WTC11 (cell line): ENCODE results near the gene CS. TPM values are rescaled to one million over a fixed set of nuclear protein-coding genes. Genes with fewer than 3 reads are reported as not detected.

ENCODE experiments used
- ATAC-seq: fragments of 200-7000 bp; cut with Tn5 transposase; 2 replicates; pipeline ENCODE4 v1.10.0; 2021; ENCODE audit warnings: mild to moderate bottlenecking, moderate library complexity
- CTCF ChIA-PET: fragments of 300-600 bp; sonication (Branson Sonifier 250); formaldehyde crosslinking; loops from one replicate; lab custom pipeline; 2021; ENCODE audit warnings: antibody characterized with exemption; lab: Charles Lee
- POLR2A ChIA-PET: fragments of 350-600 bp; sonication (Branson Sonifier 250); formaldehyde crosslinking; loops from one replicate; lab custom pipeline; 2021; ENCODE audit warnings: antibody characterized with exemption; lab: Charles Lee
- DNase-seq: peaks from one replicate; pipeline ENCODE4 v3.0.0; 2021; ENCODE audit warnings: low spot score
- H3K27ac Mint-ChIP-seq: 2 replicates; pipeline ENCODE4 v1.8.0; 2021; ENCODE audit warnings: mixed read lengths
- H3K27me3 Mint-ChIP-seq: 2 replicates; pipeline ENCODE4 v1.8.0; 2021; ENCODE audit warnings: low read depth, mild to moderate bottlenecking, moderate library complexity, mixed read lengths
- H3K36me3 Mint-ChIP-seq: 2 replicates; pipeline ENCODE4 v1.8.0; 2021; ENCODE audit warnings: mixed read lengths
- H3K4me1 Mint-ChIP-seq: 2 replicates; pipeline ENCODE4 v1.8.0; 2022; ENCODE audit warnings: mixed read lengths
- H3K4me3 Mint-ChIP-seq: 2 replicates; pipeline ENCODE4 v1.8.0; 2021; ENCODE audit warnings: mild to moderate bottlenecking, moderate library complexity, mixed read lengths
- H3K9me3 Mint-ChIP-seq: 2 replicates; pipeline ENCODE4 v1.8.0; 2021; ENCODE audit warnings: mixed read lengths
- ARID4B ChIP-seq: sonication (generic); formaldehyde crosslinking; IDR thresholded peaks from 2 replicates; pipeline ENCODE4 v1.8.0; 2023; ENCODE audit warnings: missing genetic modification reagents, mild to moderate bottlenecking, borderline replicate concordance
- CBFB ChIP-seq: sonication (generic); formaldehyde crosslinking; IDR thresholded peaks from 2 replicates; pipeline ENCODE4 v1.8.1; 2022; ENCODE audit warnings: mild to moderate bottlenecking, low read depth, missing genetic modification reagents
- CREM ChIP-seq: sonication (generic); formaldehyde crosslinking; IDR thresholded peaks from 2 replicates; pipeline ENCODE4 v1.8.1; 2022; ENCODE audit warnings: mild to moderate bottlenecking, missing genetic modification reagents, moderate library complexity
- E2F1 ChIP-seq: sonication (generic); formaldehyde crosslinking; IDR thresholded peaks from 2 replicates; pipeline ENCODE4 v1.8.0; 2022; ENCODE audit warnings: mild to moderate bottlenecking, missing genetic modification reagents
- ELF4 ChIP-seq: sonication (generic); formaldehyde crosslinking; IDR thresholded peaks from 2 replicates; pipeline ENCODE4 v1.8.1; 2022; ENCODE audit warnings: low read depth, mild to moderate bottlenecking, moderate library complexity, missing genetic modification reagents
- EMX1 ChIP-seq: fragments of 250-450 bp; sonication (Bioruptor Pico); IDR thresholded peaks from 2 replicates; pipeline ENCODE4 v1.8.0; 2021; ENCODE audit warnings: mild to moderate bottlenecking
- FOXK1 ChIP-seq: sonication (generic); formaldehyde crosslinking; IDR thresholded peaks from 2 replicates; pipeline ENCODE4 v1.8.0; 2022; ENCODE audit warnings: mild to moderate bottlenecking, moderate library complexity, missing genetic modification reagents
- GABPB1 ChIP-seq: sonication (generic); formaldehyde crosslinking; IDR thresholded peaks from 2 replicates; pipeline ENCODE4 v1.8.1; 2023; ENCODE audit warnings: mild to moderate bottlenecking, missing genetic modification reagents
- GTF2I ChIP-seq: fragments of 250-450 bp; sonication (Bioruptor Pico); conservative IDR thresholded peaks from 2 replicates; pipeline ENCODE4 v1.4.0; 2021; ENCODE audit warnings: mild to moderate bottlenecking
- IRF2 ChIP-seq: sonication (generic); formaldehyde crosslinking; IDR thresholded peaks from 2 replicates; pipeline ENCODE4 v1.8.0; 2022; ENCODE audit warnings: low read depth, missing genetic modification reagents, borderline replicate concordance
- JUN ChIP-seq: sonication (generic); formaldehyde crosslinking; IDR thresholded peaks from 2 replicates; pipeline ENCODE4 v1.8.0; 2023; ENCODE audit warnings: mild to moderate bottlenecking, missing genetic modification reagents
- KAT7 ChIP-seq: sonication (generic); formaldehyde crosslinking; IDR thresholded peaks from 2 replicates; pipeline ENCODE4 v1.8.1; 2023; ENCODE audit warnings: missing genetic modification reagents, mild to moderate bottlenecking, borderline replicate concordance
- NFE2L1 ChIP-seq: sonication (generic); formaldehyde crosslinking; IDR thresholded peaks from 2 replicates; pipeline ENCODE4 v1.8.1; 2023; ENCODE audit warnings: missing genetic modification reagents
- NR1H2 ChIP-seq: sonication (generic); formaldehyde crosslinking; IDR thresholded peaks from 2 replicates; pipeline ENCODE4 v1.9.0; 2021; ENCODE audit warnings: mild to moderate bottlenecking, moderate library complexity, missing genetic modification reagents
- NR2C2 ChIP-seq: sonication (generic); formaldehyde crosslinking; IDR thresholded peaks from 2 replicates; pipeline ENCODE4 v1.8.0; 2022; ENCODE audit warnings: mild to moderate bottlenecking, missing genetic modification reagents
- PREB ChIP-seq: sonication (generic); formaldehyde crosslinking; IDR thresholded peaks from 2 replicates; pipeline ENCODE4 v1.8.1; 2022; ENCODE audit warnings: mild to moderate bottlenecking, missing genetic modification reagents, moderate library complexity, borderline replicate concordance
- RELA ChIP-seq: sonication (generic); formaldehyde crosslinking; IDR thresholded peaks from 2 replicates; pipeline ENCODE4 v1.8.1; 2022; ENCODE audit warnings: missing genetic modification reagents, mild to moderate bottlenecking, borderline replicate concordance
- SOX15 ChIP-seq: fragments of 250-450 bp; sonication (Bioruptor Pico); IDR thresholded peaks from 2 replicates; pipeline ENCODE4 v1.9.0; 2021; ENCODE audit warnings: mild to moderate bottlenecking
- TEAD4 ChIP-seq: sonication (generic); formaldehyde crosslinking; IDR thresholded peaks from 2 replicates; pipeline ENCODE4 v1.8.0; 2022; ENCODE audit warnings: mild to moderate bottlenecking, missing genetic modification reagents
- TP53 ChIP-seq: sonication (generic); formaldehyde crosslinking; IDR thresholded peaks from 2 replicates; pipeline ENCODE4 v1.8.1; 2023; ENCODE audit warnings: mild to moderate bottlenecking, missing genetic modification reagents
- ZNF219 ChIP-seq: sonication (generic); formaldehyde crosslinking; IDR thresholded peaks from 2 replicates; pipeline ENCODE4 v1.8.0; 2023; ENCODE audit warnings: missing genetic modification reagents, mild to moderate bottlenecking, borderline replicate concordance
- total RNA-seq: library from RNA; stranded (reverse); gene quantifications from 3 replicates; pipeline ENCODE4 v1.2.3, GENCODE V29; 2021
- TF ChIP-seq, protein P1 (sequence below): sonication (generic); formaldehyde crosslinking; IDR thresholded peaks from 2 replicates; pipeline ENCODE4 v1.8.1; 2022; ENCODE audit warnings: low read depth, mild to moderate bottlenecking, moderate library complexity, missing genetic modification reagents, borderline replicate concordance
- TF ChIP-seq, protein P2 (sequence below): sonication (generic); formaldehyde crosslinking; IDR thresholded peaks from 2 replicates; pipeline ENCODE4 v1.8.0; 2022; ENCODE audit warnings: mild to moderate bottlenecking, missing genetic modification reagents
- TF ChIP-seq, protein P3 (sequence below): sonication (generic); formaldehyde crosslinking; IDR thresholded peaks from 2 replicates; pipeline ENCODE4 v1.8.0; 2023; ENCODE audit warnings: mild to moderate bottlenecking, missing genetic modification reagents

Gene CS
- total RNA-seq, 1 experiment from 2014 or later: 275 TPM

- TF ChIP-seq GTF2I (CRISPR knock-in tag) (no peak), CBFB (CRISPR knock-in tag) (no peak), KAT7 (CRISPR knock-in tag) (no peak; the same call in 1 of the 2 replicates)
- TF ChIP-seq, protein P1, sequence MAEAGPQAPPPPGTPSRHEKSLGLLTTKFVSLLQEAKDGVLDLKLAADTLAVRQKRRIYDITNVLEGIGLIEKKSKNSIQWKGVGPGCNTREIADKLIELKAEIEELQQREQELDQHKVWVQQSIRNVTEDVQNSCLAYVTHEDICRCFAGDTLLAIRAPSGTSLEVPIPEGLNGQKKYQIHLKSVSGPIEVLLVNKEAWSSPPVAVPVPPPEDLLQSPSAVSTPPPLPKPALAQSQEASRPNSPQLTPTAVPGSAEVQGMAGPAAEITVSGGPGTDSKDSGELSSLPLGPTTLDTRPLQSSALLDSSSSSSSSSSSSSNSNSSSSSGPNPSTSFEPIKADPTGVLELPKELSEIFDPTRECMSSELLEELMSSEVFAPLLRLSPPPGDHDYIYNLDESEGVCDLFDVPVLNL (CRISPR knock-in tag): no peak
- TF ChIP-seq, all 79 proteins: peak for 0
These were observed 32.6 kb downstream of the CS start (continued) for GRCh38 chr12:56267443-56268071.

- Mint-ChIP-seq H3K4me3 (peak within 1 kb of the TSS; percentile 84), H3K36me3 (peaks cover 21% of the 10 kb centered on the region)
- TF ChIP-seq JUN: no peak
- TF ChIP-seq, protein P2, sequence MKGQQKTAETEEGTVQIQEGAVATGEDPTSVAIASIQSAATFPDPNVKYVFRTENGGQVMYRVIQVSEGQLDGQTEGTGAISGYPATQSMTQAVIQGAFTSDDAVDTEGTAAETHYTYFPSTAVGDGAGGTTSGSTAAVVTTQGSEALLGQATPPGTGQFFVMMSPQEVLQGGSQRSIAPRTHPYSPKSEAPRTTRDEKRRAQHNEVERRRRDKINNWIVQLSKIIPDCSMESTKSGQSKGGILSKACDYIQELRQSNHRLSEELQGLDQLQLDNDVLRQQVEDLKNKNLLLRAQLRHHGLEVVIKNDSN (CRISPR knock-in tag): peak; percentile 11; the same call in 1 of the 2 replicates
- TF ChIP-seq E2F1: no peak
- no peak for TF ChIP-seq NR1H2 (CRISPR knock-in tag)
- TF ChIP-seq RELA (CRISPR knock-in tag): peak; percentile 50; the same call in 1 of the 2 replicates
- no peak for TF ChIP-seq PREB (CRISPR knock-in tag)
- TF ChIP-seq FOXK1 (CRISPR knock-in tag): peak; percentile 91
- TF ChIP-seq ZNF219 (CRISPR knock-in tag): no peak
- TF ChIP-seq GABPB1 (CRISPR knock-in tag): peak; percentile 78
- TF ChIP-seq NFE2L1 (CRISPR knock-in tag): no peak
- TF ChIP-seq CREM: peak; percentile 77; the same call in 1 of the 2 replicates
- no peak for TF ChIP-seq NR2C2 (CRISPR knock-in tag)
- no peak for TF ChIP-seq ARID4B (CRISPR knock-in tag)
- TF ChIP-seq SOX15: no peak
- TF ChIP-seq EMX1 (CRISPR knock-in tag): no peak
- TF ChIP-seq TP53 (CRISPR knock-in tag): 0 out of 2 replicates have a peak, but pooled peaks have one; percentile 80
- no peak for TF ChIP-seq TEAD4 (CRISPR knock-in tag)
- TF ChIP-seq, protein P3, sequence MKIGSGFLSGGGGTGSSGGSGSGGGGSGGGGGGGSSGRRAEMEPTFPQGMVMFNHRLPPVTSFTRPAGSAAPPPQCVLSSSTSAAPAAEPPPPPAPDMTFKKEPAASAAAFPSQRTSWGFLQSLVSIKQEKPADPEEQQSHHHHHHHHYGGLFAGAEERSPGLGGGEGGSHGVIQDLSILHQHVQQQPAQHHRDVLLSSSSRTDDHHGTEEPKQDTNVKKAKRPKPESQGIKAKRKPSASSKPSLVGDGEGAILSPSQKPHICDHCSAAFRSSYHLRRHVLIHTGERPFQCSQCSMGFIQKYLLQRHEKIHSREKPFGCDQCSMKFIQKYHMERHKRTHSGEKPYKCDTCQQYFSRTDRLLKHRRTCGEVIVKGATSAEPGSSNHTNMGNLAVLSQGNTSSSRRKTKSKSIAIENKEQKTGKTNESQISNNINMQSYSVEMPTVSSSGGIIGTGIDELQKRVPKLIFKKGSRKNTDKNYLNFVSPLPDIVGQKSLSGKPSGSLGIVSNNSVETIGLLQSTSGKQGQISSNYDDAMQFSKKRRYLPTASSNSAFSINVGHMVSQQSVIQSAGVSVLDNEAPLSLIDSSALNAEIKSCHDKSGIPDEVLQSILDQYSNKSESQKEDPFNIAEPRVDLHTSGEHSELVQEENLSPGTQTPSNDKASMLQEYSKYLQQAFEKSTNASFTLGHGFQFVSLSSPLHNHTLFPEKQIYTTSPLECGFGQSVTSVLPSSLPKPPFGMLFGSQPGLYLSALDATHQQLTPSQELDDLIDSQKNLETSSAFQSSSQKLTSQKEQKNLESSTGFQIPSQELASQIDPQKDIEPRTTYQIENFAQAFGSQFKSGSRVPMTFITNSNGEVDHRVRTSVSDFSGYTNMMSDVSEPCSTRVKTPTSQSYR (CRISPR knock-in tag): no peak
- TF ChIP-seq ELF4: no peak
- no peak for TF ChIP-seq IRF2
These were observed 33.3 kb downstream of the CS start, which contains the start of gene COQ10A for GRCh38 chr12:56266693-56267442. Gene COQ10A, plus strand, starts transcription at chr12:56266942. Its CDS starts 177 bp downstream, at chr12:56267119.

More at GRCh38 chr12:56266693-56267442, 33.3 kb downstream of the CS start, which contains the start of gene COQ10A:
- POLR2A ChIA-PET: interaction anchor here (0.5 to 2.4 kb wide), 14 partner anchors 9 to 183 kb away, joined by 3 to 13 read pairs (median 3); partner anchors contain the start of genes ANKRD52, CNPY2, RNF41 and SMARCC2
- Mint-ChIP-seq H3K9me3 (no peaks in the 10 kb centered on the region), H3K27ac (peak within 1 kb of the TSS; percentile 97), H3K4me1 (peaks cover 14% of the 10 kb centered on the region), H3K27me3 (no peaks in the 10 kb centered on the region)
- DNase-seq: peak; percentile 92
- ATAC-seq: peak; percentile 87
- CTCF ChIA-PET: interaction anchor here (0.6 to 3.9 kb wide), 34 partner anchors 9 to 368 kb away, joined by 3 to 66 read pairs (median 4); partner anchors contain the start of genes ANKRD52, CNPY2, ESYT1 and GLS2
